Measurements from ENCODE around the gene CLCN6.

GRCh38 chr1:11787804-11788436 lies 18.1 kb upstream of the CLCN6 start:
- TF ChIP-seq CTCF (IDR thresholded peaks at IDR 0.05; ENCODE audit: poor library complexity), result no peak
- no peak for TF ChIP-seq EZH2phosphoT487 (IDR thresholded peaks at IDR 0.05; ENCODE audit: low read depth, severe bottlenecking, unreplicated experiment)
- no peak for TF ChIP-seq EZH2 (IDR thresholded peaks at IDR 0.05; ENCODE audit: borderline replicate concordance)
